Breast epithelium (tissue), 3 donors: ENCODE measurements around the gene KCNE4.

Experiments used
- CTCF ChIP-seq, 3 donors: fragments of 450-650 bp; IDR thresholded peaks; one replicate each; pipeline ENCODE4 v1.5.1; 2016 to 2017; ENCODE audit warnings: antibody characterized with exemption in 3 of 3, mild to moderate bottlenecking in 3 of 3, moderate library complexity in 3 of 3
- POLR2A ChIP-seq: fragments of 450-650 bp; IDR thresholded peaks from one replicate; pipeline ENCODE4 v1.6.1; 2016; ENCODE audit warnings: antibody characterized with exemption, mild to moderate bottlenecking, moderate library complexity
- POLR2AphosphoS5 ChIP-seq, 3 donors: sonication (generic); formaldehyde crosslinking; IDR thresholded peaks; one replicate each; pipeline ENCODE4 v1.6.1; 2017; ENCODE audit warnings: antibody characterized with exemption in 3 of 3

DNA sequence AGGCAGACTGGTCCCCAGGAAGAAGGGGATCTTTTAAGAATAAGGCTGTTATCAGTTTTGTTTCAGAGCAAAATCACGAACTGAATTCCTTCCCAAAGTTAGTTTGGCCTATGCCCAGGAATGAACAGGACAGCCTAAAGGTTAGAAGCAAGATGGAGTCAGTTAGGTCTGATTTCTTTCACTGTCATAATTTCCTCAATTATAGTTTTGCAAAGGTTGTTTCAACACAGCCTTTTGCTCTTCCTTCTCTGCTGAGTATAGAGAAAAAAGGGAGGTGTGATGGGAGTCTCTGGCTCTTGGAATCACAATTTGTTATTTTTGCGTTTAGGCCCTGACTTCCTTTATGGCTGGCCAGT lies 14.6 kb upstream of the KCNE4 start:
- no peak for TF ChIP-seq POLR2A
- no peak for TF ChIP-seq CTCF (IDR thresholded peaks at IDR 0.05)
- TF ChIP-seq POLR2AphosphoS5 (IDR thresholded peaks at IDR 0.05), result no peak
